Body of pancreas (tissue), 4 donors: ENCODE data around the gene SYTL1. TPM values are rescaled to one million over a fixed set of nuclear protein-coding genes. Genes with fewer than 3 reads are reported as not detected.

ENCODE experiments used
- ATAC-seq: fragments of 150-250 bp; one replicate; pipeline ENCODE4 v1.9.1; 2016
- DNase-seq, 4 donors: peaks; one replicate each; pipeline ENCODE4 v3.0.0-alpha.2; 2019
- H3K27ac ChIP-seq, 4 donors: fragments of 200-600 bp; sonication (generic); 1 replicate in 3 of 4; 2 replicates in 1 of 4; pipeline versions ENCODE4 v1.5.1 to v1.6.1; 2016 to 2019; ENCODE audit warnings: mild to moderate bottlenecking in 1 of 4, mixed read lengths in 1 of 4, moderate library complexity in 1 of 4
- H3K27me3 ChIP-seq, 2 donors: fragments of 200-600 bp; sonication (generic); one replicate each; pipeline ENCODE4 v1.6.0; 2016; ENCODE audit warnings: mild to moderate bottlenecking in 1 of 2
- H3K36me3 ChIP-seq, 2 donors: fragments of 200-600 bp; sonication (generic); replicated peaks in 1 of 2; 2 replicates each; pipeline ENCODE4 v1.5.1; 2016; ENCODE audit warnings: low read depth in 2 of 2; ENCODE audit not compliant: insufficient read depth in 1 of 2
- H3K4me1 ChIP-seq: fragments of 200-600 bp; sonication (generic); one replicate; pipeline ENCODE4 v1.6.0; 2016
- H3K4me3 ChIP-seq, 2 donors: fragments of 200-600 bp; sonication (generic); 1 replicate in 1 of 2; 2 replicates in 1 of 2; pipeline ENCODE4 v1.5.1; 2016 to 2019
- H3K9me3 ChIP-seq, 3 donors: fragments of 200-600 bp; sonication (generic); 1 replicate in 2 of 3; 2 replicates in 1 of 3; pipeline ENCODE4 v1.5.1; 2016
- CTCF ChIP-seq, 7 experiments: fragments of 450-650 bp in 4 of 7; fragments of 200-600 bp in 3 of 7; sonication (generic) in 3 of 7; IDR thresholded peaks; one replicate each; pipeline ENCODE4 v1.5.1; 2016 to 2019; ENCODE audit warnings: antibody characterized with exemption in 7 of 7
- POLR2A ChIP-seq, 3 donors: fragments of 450-650 bp; IDR thresholded peaks; one replicate each; pipeline ENCODE4 v1.6.1; 2016; ENCODE audit warnings: antibody characterized with exemption in 3 of 3, mild to moderate bottlenecking in 2 of 3
- WGBS, 2 donors: methylation state at CpG; one replicate each; pipeline ENCODE4 v1.1.5; 2017; 5-methylcytosine and 5-hydroxymethylcytosine counted together
- intact Hi-C: fragments of 100-400 bp; cut with DNase I; formaldehyde crosslinking; loops from one replicate; pipeline ENCODE4 v1.15.1; 2023
- total RNA-seq, 2 donors: library from RNA; depleted of rRNA; stranded (reverse); fragments of >200 nt; gene quantifications; one replicate each; pipeline ENCODE4 v1.1.0, GENCODE V29; 2016

The SYTL1 gene
- 100 to 1,000 TPM; 107 to 129 TPM for total RNA-seq

DNA sequence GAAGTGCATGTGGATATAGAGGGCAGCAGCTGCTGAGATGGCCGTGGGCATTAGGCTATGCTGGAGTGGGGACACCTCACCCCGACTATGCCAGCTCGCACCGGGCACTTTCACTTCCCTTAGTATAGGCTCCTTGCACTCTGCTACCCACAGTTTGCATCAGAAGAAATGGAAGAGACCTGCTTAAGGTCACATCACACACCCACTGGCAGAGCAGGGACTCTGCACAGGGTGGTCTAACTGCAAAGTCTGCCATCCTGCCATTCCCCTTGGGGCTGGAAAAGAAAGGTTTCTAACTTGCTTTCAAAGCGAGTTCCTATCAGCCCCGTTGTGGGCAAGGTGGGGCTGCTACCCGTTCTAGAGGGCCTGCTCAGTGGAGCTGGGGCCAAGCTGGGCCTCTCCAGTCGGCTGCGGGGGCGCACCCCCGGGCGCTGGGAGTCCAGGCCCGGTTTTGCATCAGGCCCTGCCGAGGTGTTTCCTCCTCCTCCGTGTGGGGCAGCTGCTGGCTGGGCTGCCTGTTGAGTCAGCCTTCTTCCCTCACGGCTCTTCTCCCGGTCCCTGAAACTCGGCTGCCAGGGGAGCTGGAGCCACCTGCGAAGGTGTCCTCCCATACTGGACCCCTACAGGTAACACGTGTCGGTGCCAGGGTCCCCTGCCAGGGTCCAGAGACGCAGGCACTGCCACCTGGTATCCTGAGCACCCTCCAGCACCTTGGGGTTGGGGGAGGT lies at the start of gene SYTL1:
Gene SYTL1 (plus strand): TSS at position 498 of the 728 bp plus-strand sequence. CDS start 3,313 bp downstream, outside the sequence.
- peak within 1 kb of the TSS; percentile 69 to 85 (median 82) for H3K27ac ChIP-seq
- TF ChIP-seq CTCF (IDR thresholded peaks at IDR 0.05) = peak in 1 of 7 experiments; percentile 7
- peak; percentile 51 to 79 (median 73) for TF ChIP-seq POLR2A (IDR thresholded peaks at IDR 0.05)
- peak; percentile 86 for ATAC-seq

GRCh38 chr1:27292106-27292505 lies 49.7 kb upstream of the SYTL1 start:
- Histone ChIP-seq H3K27ac (peak overlapping the region in 1 of 4 donors; percentile 29), H3K27me3 (no peaks in the 10 kb centered on the region), H3K4me1 (peaks cover 21% of the 10 kb centered on the region), H3K9me3 (no peaks in the 10 kb centered on the region), H3K36me3 (peaks cover 0 to 19% of the 10 kb centered on the region in 2 donors), H3K4me3 (no peak overlapping the region)
- intact Hi-C loops = loop anchor here (5.0 kb wide), 1 partner anchor 190 kb away; no protein-coding TSS in a partner anchor
- DNase-seq (peak in 2 of 4 donors; percentile 21 to 50), ATAC-seq (peak; percentile 51)
- WGBS, 2 donors = 24 to 46% methylated on average over 3 to 5 of the region's 5 CpGs
- TF ChIP-seq CTCF (IDR thresholded peaks at IDR 0.05) = no peak
- TF ChIP-seq POLR2A (IDR thresholded peaks at IDR 0.05) = no peak

More for the DNA sequence above, at the start of gene SYTL1:
- Histone ChIP-seq H3K36me3 (no peaks in the 10 kb centered on the region), H3K4me1 (peaks cover 27% of the 10 kb centered on the region), H3K4me3 (peak within 1 kb of the TSS; percentile 37 to 63), H3K9me3 (no peaks in the 10 kb centered on the region), H3K27me3 (no peaks in the 10 kb centered on the region)
- intact Hi-C loops = no loop called here
- DNase-seq = peak; percentile 79 to 88 (median 84)
- 13 to 41% methylated on average over 7 to 22 of the region's 22 CpGs for WGBS, 2 donors

- intact Hi-C loops = loop anchor here (5.0 kb wide), 1 partner anchor 192 kb away; no protein-coding TSS in a partner anchor
Measured at GRCh38 chr1:27293915-27294314, 47.9 kb upstream of the SYTL1 start.

DNA sequence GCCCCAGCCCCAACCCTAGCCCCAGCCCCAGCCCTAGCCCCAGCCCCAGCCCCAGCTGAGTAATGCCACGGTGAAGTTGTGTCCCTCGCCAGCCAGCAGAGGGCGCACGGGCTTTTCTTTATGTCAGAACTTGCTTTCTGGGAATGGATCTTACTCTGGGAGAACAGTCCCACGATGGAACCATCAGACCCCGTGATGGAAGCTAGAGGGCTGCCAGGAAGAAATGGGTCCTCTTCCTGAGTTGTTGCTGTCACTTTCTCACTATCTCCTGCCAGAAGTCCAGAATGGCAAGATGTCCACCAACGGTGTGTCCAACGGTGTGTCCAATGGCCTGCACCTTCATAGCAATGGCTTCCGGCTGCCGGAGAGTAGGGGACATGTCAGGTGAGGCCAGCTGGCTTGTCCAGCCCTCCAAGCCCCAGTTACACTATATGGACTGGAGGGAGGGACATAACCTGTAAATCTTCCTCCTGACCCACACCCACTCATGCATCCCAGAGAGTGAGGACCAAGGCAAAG lies 45.0 kb upstream of the SYTL1 start:
- H3K4me1 ChIP-seq = peaks cover 7% of the 10 kb centered on the region
- no peak for TF ChIP-seq POLR2A (IDR thresholded peaks at IDR 0.05)
- TF ChIP-seq CTCF (IDR thresholded peaks at IDR 0.05) = peak; percentile 45 to 66 (median 58)
- H3K27ac ChIP-seq = no peak overlapping the region
- peaks cover 0 to 24% of the 10 kb centered on the region in 2 donors for H3K36me3 ChIP-seq
- H3K27me3 ChIP-seq = no peaks in the 10 kb centered on the region
- WGBS, 2 donors = 33 to 52% methylated on average over 7 to 10 of the region's 10 CpGs
- no peak overlapping the region for H3K4me3 ChIP-seq
- intact Hi-C loops = no loop called here
- DNase-seq = peak; percentile 63 to 77 (median 66)
- ATAC-seq = peak; percentile 43
- H3K9me3 ChIP-seq = no peaks in the 10 kb centered on the region

More at GRCh38 chr1:27293915-27294314, 47.9 kb upstream of the SYTL1 start:
- Histone ChIP-seq H3K36me3 (peaks cover 0 to 22% of the 10 kb centered on the region in 2 donors), H3K27me3 (no peaks in the 10 kb centered on the region), H3K4me1 (peaks cover 21% of the 10 kb centered on the region), H3K4me3 (no peak overlapping the region), H3K9me3 (no peaks in the 10 kb centered on the region), H3K27ac (no peak overlapping the region)
- DNase-seq (no peak), ATAC-seq (no peak)
- WGBS, 2 donors = 91 to 95% methylated on average over 8 of the region's 8 CpGs
- TF ChIP-seq POLR2A (IDR thresholded peaks at IDR 0.05) = no peak

- ATAC-seq (no peak), DNase-seq (no peak)
- Histone ChIP-seq H3K4me3 (no peak overlapping the region), H3K27ac (no peak overlapping the region), H3K27me3 (no peaks in the 10 kb centered on the region), H3K4me1 (no peaks in the 10 kb centered on the region), H3K36me3 (peaks cover 0 to 24% of the 10 kb centered on the region in 2 donors), H3K9me3 (no peaks in the 10 kb centered on the region)
- WGBS, 2 donors = 93 to 100% methylated on average over 3 of the region's 3 CpGs
- no peak for TF ChIP-seq CTCF (IDR thresholded peaks at IDR 0.05)
- no peak for TF ChIP-seq POLR2A (IDR thresholded peaks at IDR 0.05)
- intact Hi-C loops = no loop called here
Measured at GRCh38 chr1:27297903-27298302, 43.9 kb upstream of the SYTL1 start.
